HepG2 (cell line): ENCODE measurements around the gene HBG1.

Experiments used
- CTCF ChIP-seq: sonication (generic); formaldehyde crosslinking; IDR thresholded peaks from 2 replicates; pipeline ENCODE4 v1.5.0; 2020; ENCODE audit warnings: mild to moderate bottlenecking, missing genetic modification reagents, moderate library complexity
- FLYWCH1 ChIP-seq: sonication (generic); formaldehyde crosslinking; IDR thresholded peaks from 2 replicates; pipeline ENCODE4 v1.8.1; 2023; ENCODE audit warnings: mild to moderate bottlenecking, missing genetic modification reagents
- MLLT10 ChIP-seq: sonication (generic); formaldehyde crosslinking; IDR thresholded peaks from 2 replicates; pipeline ENCODE4 v1.4.0; 2020; ENCODE audit warnings: missing genetic modification reagents
- TBP ChIP-seq: sonication (generic); formaldehyde crosslinking; IDR thresholded peaks from 2 replicates; pipeline ENCODE4 v1.5.0; 2020; ENCODE audit warnings: missing genetic modification reagents
- ZNF18 ChIP-seq: sonication (generic); formaldehyde crosslinking; IDR thresholded peaks from 2 replicates; pipeline ENCODE4 v1.8.0; 2022; ENCODE audit warnings: mild to moderate bottlenecking, missing genetic modification reagents; ENCODE audit not compliant: insufficient replicate concordance

- no peak for TF ChIP-seq MLLT10 (CRISPR knock-in tag)
- no peak for TF ChIP-seq CTCF (CRISPR knock-in tag)
- TF ChIP-seq TBP (CRISPR knock-in tag) = no peak
- TF ChIP-seq FLYWCH1 (CRISPR knock-in tag) = no peak
- no peak for TF ChIP-seq ZNF18
Measured at GRCh38 chr11:5284637-5285036, 35.0 kb upstream of the HBG1 start.
